ENCODE measurements around the gene ATP1B3. TPM values are rescaled to one million over a fixed set of nuclear protein-coding genes. Genes with fewer than 3 reads are reported as not detected.

The ATP1B3 gene
- total and polyA plus RNA-seq, 9 of the 15 experiments (the other 6 are each of a cell fraction or from before 2014, with no cell fraction given): 48.3 to 202 (median 123) TPM

DNA sequence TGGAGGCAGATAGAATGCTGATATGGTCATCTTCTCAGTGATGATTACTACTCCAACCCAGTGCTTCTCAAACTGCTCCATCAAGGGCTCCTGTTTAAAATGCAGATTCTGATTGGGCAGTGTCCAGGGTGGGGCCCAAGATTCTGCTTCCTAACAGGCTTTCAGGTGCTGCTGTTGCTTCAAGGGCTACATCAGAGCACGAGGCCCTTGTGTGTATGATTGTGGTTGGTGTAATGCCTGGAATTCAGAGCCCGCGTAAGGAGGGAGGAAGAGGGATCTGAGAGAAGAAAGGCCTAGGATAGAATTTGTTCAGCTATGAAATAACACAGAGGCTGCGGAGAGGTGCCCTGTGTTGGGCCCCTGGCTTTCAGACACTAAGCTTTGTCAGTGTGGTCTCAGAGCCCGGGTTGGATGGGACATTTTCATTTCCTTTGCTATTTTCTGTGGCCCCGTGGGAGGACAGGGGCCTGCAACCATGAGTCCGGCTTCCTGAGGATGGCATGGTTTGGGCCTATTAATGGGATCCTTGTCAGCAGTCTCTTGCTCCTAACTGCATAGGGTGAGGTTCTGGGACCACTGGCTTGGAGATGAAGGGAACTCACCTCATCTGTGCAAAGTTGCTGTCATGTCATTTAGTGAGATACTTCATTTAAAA, 53.0 kb downstream of the ATP1B3 start:
- 0 out of 2 replicates have a peak, but pooled peaks have one; percentile 18 for TF ChIP-seq POLR2G (IDR thresholded peaks at IDR 0.05; ENCODE audit: low read depth, low read length)
- TF ChIP-seq ZNF407 (IDR thresholded peaks at IDR 0.05; ENCODE audit: low read depth): no peak
- no peaks in the 10 kb centered on the region for H3K79me2 ChIP-seq (ENCODE audit: control insufficient read depth, insufficient read depth, low read length)
- ATAC-seq (peak; percentile 19), DNase-seq (ENCODE audit: extremely low read depth in 1 of 4, low spot score in 3 of 4) (no peak), FAIRE-seq (no peak)
- no peak overlapping the region for H2AFZ ChIP-seq (ENCODE audit: low read depth, low read length)
- H3K27ac ChIP-seq (ENCODE audit: extremely low read depth, low read depth, low read length): no peak overlapping the region
- no peaks in the 10 kb centered on the region for H3K9me1 ChIP-seq (ENCODE audit: control insufficient read depth, insufficient read depth, low read length)
- intact Hi-C loops (cut with micrococcal nuclease): no loop called here
- ChIA-PET CTCF (ENCODE audit: low intra/inter-chr PET ratio) (no interaction called here), POLR2A (interaction anchor here (0.7 to 1.2 kb wide), 3 partner anchors 8 to 25 kb away, joined by 3 to 4 read pairs (median 3); no protein-coding TSS in a partner anchor)
- BruUV-seq (replicated peaks): no TSS peak
- H3K4me2 ChIP-seq (ENCODE audit: insufficient read depth, low read length): no peak overlapping the region
- H3K4me3 ChIP-seq: no peak overlapping the region
- H4K20me1 ChIP-seq (replicated peaks; ENCODE audit: control insufficient read depth, insufficient read depth, low read length): no peaks in the 10 kb centered on the region
- H3K9me3 ChIP-seq (replicated peaks; ENCODE audit: control insufficient read depth, insufficient read depth, low read depth, low read length): no peaks in the 10 kb centered on the region
- H3K36me3 ChIP-seq (ENCODE audit: control insufficient read depth, insufficient read depth, low read length): peaks cover 33% of the 10 kb centered on the region; the same call in 2 of the 3 replicates
- no peaks in the 10 kb centered on the region for H3K27me3 ChIP-seq (ENCODE audit: control insufficient read depth in 2 of 2, insufficient read depth in 2 of 2, low read length in 2 of 2)
- no peak overlapping the region for H3K9ac ChIP-seq (ENCODE audit: insufficient read depth in 1 of 2, low read depth in 2 of 2, low read length in 2 of 2)
- no peaks in the 10 kb centered on the region for H3K4me1 ChIP-seq (replicated peaks in 1 of 2; ENCODE audit: control insufficient read depth in 2 of 2, insufficient read depth in 2 of 2, low read length in 2 of 2)
- WGBS (ENCODE audit: insufficient coverage, low coverage, missing lambda C conversion rate): 91% methylated on average over 7 of the region's 7 CpGs
- in situ Hi-C loops (cut with MboI): no loop called here
